HEK293 (cell line): ENCODE data around the gene ACTR1B.

Source experiments
- GFI1B ChIP-seq: fragments of 450-650 bp; formaldehyde crosslinking; IDR thresholded peaks from 2 replicates; pipeline ENCODE4 v1.5.1; 2016; ENCODE audit warnings: missing biosample characterization, missing genetic modification characterization
- IKZF3 ChIP-seq: fragments of 450-650 bp; IDR thresholded peaks from 2 replicates; pipeline ENCODE4 v1.5.0; 2018; ENCODE audit warnings: missing biosample characterization, mild to moderate bottlenecking, missing genetic modification characterization, moderate library complexity
- KLF7 ChIP-seq: fragments of 450-650 bp; formaldehyde crosslinking; IDR thresholded peaks from 2 replicates; pipeline ENCODE4 v1.5.1; 2016; ENCODE audit warnings: missing biosample characterization, missing genetic modification characterization, borderline replicate concordance
- ZNF184 ChIP-seq: fragments of 450-650 bp; IDR thresholded peaks from 2 replicates; pipeline ENCODE4 v1.5.1; 2018; ENCODE audit warnings: missing biosample characterization, mild to moderate bottlenecking, missing genetic modification characterization
- ZNF292 ChIP-seq: fragments of 450-650 bp; formaldehyde crosslinking; IDR thresholded peaks from 2 replicates; pipeline ENCODE4 v1.5.1; 2016; ENCODE audit warnings: low read depth, missing biosample characterization, missing genetic modification characterization, borderline replicate concordance
- TF ChIP-seq, protein P1 (sequence below): fragments of 450-650 bp; formaldehyde crosslinking; IDR thresholded peaks from 2 replicates; pipeline ENCODE4 v1.5.1; 2016; ENCODE audit warnings: missing biosample characterization, missing genetic modification characterization
- TF ChIP-seq, protein P2 (sequence below): fragments of 450-650 bp; formaldehyde crosslinking; optimal IDR thresholded peaks from 2 replicates; pipeline ENCODE3; 2016; ENCODE audit warnings: missing biosample characterization, mild to moderate bottlenecking, missing genetic modification characterization
- TF ChIP-seq, protein P3 (sequence below): fragments of 450-650 bp; formaldehyde crosslinking; conservative IDR thresholded peaks from 2 replicates; pipeline ENCODE4 v1.5.1; 2016; ENCODE audit warnings: low read depth, missing biosample characterization, missing genetic modification characterization

DNA sequence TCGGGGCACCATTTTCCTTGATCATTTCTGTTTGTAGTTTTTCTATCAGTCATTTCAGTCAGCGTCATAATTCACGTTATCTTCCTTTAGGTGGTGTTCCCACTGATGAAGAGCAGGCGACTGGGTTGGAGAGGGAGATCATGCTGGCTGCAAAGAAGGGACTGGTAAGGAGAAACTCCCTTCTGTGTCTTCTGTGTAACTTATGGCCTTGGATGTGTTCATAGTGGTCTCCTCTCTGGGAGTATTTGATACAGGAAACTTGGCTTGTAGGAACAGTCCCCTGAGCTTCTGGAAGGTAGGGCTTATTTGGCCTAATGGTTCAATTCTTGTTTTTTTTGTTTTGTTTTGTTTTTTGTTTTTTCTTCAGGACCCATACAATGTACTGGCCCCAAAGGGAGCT, 16.9 kb downstream of the ACTR1B start:
- TF ChIP-seq, protein P1, sequence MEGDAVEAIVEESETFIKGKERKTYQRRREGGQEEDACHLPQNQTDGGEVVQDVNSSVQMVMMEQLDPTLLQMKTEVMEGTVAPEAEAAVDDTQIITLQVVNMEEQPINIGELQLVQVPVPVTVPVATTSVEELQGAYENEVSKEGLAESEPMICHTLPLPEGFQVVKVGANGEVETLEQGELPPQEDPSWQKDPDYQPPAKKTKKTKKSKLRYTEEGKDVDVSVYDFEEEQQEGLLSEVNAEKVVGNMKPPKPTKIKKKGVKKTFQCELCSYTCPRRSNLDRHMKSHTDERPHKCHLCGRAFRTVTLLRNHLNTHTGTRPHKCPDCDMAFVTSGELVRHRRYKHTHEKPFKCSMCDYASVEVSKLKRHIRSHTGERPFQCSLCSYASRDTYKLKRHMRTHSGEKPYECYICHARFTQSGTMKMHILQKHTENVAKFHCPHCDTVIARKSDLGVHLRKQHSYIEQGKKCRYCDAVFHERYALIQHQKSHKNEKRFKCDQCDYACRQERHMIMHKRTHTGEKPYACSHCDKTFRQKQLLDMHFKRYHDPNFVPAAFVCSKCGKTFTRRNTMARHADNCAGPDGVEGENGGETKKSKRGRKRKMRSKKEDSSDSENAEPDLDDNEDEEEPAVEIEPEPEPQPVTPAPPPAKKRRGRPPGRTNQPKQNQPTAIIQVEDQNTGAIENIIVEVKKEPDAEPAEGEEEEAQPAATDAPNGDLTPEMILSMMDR (tag by site-specific recombination): no peak
- TF ChIP-seq IKZF3 (tag by site-specific recombination) (no peak), ZNF292 (tag by site-specific recombination) (no peak), ZNF184 (no peak), GFI1B (tag by site-specific recombination) (no peak), KLF7 (tag by site-specific recombination) (no peak)
- TF ChIP-seq, protein P2, sequence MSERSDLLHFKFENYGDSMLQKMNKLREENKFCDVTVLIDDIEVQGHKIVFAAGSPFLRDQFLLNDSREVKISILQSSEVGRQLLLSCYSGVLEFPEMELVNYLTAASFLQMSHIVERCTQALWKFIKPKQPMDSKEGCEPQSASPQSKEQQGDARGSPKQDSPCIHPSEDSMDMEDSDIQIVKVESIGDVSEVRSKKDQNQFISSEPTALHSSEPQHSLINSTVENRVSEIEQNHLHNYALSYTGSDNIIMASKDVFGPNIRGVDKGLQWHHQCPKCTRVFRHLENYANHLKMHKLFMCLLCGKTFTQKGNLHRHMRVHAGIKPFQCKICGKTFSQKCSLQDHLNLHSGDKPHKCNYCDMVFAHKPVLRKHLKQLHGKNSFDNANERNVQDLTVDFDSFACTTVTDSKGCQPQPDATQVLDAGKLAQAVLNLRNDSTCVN (tag by site-specific recombination): no peak
- TF ChIP-seq, protein P3, sequence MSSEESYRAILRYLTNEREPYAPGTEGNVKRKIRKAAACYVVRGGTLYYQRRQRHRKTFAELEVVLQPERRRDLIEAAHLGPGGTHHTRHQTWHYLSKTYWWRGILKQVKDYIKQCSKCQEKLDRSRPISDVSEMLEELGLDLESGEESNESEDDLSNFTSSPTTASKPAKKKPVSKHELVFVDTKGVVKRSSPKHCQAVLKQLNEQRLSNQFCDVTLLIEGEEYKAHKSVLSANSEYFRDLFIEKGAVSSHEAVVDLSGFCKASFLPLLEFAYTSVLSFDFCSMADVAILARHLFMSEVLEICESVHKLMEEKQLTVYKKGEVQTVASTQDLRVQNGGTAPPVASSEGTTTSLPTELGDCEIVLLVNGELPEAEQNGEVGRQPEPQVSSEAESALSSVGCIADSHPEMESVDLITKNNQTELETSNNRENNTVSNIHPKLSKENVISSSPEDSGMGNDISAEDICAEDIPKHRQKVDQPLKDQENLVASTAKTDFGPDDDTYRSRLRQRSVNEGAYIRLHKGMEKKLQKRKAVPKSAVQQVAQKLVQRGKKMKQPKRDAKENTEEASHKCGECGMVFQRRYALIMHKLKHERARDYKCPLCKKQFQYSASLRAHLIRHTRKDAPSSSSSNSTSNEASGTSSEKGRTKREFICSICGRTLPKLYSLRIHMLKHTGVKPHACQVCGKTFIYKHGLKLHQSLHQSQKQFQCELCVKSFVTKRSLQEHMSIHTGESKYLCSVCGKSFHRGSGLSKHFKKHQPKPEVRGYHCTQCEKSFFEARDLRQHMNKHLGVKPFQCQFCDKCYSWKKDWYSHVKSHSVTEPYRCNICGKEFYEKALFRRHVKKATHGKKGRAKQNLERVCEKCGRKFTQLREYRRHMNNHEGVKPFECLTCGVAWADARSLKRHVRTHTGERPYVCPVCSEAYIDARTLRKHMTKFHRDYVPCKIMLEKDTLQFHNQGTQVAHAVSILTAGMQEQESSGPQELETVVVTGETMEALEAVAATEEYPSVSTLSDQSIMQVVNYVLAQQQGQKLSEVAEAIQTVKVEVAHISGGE: no peak
